Neural progenitor cell (in vitro differentiated cells): Measurements from ENCODE around the gene KRR1.
"Not testable (repeated sequence)": the region's sequence is repeated elsewhere in the genome, so short reads cannot be mapped to it uniquely, and the experiment has no call there.

Source experiments
- EZH2 ChIP-seq: fragments of 200-600 bp; sonication (generic); IDR thresholded peaks from 2 replicates; pipeline ENCODE4 v1.6.1; 2017; ENCODE audit warnings: antibody characterized with exemption, mild to moderate bottlenecking, moderate library complexity
- EZH2phosphoT487 ChIP-seq: fragments of 200-600 bp; sonication (generic); IDR thresholded peaks from 2 replicates; pipeline ENCODE4 v1.6.1; 2017; ENCODE audit warnings: antibody characterized with exemption
- TF ChIP-seq, protein P1 (sequence below): fragments of 200-600 bp; sonication (generic); IDR thresholded peaks from 2 replicates; pipeline ENCODE4 v1.5.1; 2017; ENCODE audit warnings: antibody characterized with exemption, mild to moderate bottlenecking

DNA sequence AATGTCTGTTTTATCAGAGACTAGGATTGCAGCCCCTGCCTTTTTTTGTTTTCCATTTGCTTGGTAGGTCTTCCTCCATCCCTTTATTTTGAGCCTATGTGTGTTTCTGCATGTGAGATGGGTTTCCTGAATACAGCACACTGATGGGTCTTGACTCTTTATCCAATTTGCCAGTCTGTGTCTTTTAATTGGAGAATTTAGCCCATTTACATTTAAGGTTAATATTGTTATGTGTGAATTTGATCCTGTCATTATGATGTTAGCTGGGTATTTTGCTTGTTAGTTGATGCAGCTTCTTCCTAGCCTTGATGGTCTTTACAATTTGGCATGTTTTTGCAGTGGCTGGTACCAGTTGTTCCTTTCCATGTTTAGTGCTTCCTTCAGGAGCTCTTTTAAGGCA lies 9.8 kb upstream of the KRR1 start:
- TF ChIP-seq, protein P1, sequence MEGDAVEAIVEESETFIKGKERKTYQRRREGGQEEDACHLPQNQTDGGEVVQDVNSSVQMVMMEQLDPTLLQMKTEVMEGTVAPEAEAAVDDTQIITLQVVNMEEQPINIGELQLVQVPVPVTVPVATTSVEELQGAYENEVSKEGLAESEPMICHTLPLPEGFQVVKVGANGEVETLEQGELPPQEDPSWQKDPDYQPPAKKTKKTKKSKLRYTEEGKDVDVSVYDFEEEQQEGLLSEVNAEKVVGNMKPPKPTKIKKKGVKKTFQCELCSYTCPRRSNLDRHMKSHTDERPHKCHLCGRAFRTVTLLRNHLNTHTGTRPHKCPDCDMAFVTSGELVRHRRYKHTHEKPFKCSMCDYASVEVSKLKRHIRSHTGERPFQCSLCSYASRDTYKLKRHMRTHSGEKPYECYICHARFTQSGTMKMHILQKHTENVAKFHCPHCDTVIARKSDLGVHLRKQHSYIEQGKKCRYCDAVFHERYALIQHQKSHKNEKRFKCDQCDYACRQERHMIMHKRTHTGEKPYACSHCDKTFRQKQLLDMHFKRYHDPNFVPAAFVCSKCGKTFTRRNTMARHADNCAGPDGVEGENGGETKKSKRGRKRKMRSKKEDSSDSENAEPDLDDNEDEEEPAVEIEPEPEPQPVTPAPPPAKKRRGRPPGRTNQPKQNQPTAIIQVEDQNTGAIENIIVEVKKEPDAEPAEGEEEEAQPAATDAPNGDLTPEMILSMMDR: not testable (repeated sequence)
- not testable (repeated sequence) for TF ChIP-seq EZH2, EZH2phosphoT487
